ENCODE results near the gene CCNYL1.

CCNYL1 gene

DNA sequence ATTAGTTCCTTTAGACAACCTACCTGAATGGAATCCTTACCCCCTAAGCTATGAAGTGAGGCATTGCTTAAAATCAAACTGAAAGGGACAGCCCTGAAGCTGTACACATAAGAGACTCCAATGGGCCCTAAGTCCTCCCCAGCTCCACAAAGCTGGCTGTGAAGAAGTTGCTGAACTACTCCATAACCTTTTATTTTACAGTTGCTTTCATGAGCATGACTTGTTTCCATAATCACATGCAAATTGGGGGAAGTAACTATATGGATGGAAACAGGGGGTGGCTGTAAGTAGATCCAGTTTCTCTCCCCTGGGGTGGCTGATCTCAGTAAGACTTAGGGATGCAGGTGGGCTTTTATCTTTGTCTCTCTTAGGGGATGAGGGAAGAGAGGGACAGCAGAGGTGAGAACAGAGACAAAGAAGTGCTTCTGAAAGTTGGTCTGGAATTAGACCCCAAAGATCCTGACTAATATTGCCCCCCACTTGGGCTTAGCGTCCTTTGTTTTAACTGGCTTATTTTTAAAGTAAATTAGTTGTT, 52.7 kb downstream of the CCNYL1 start:
- in situ Hi-C loops (cut with HindIII; ENCODE audit: low sequenced_read_pairs): loop anchor here (25.0 kb wide), 1 partner anchor 298 kb away; no protein-coding TSS in a partner anchor

- in situ Hi-C loops (cut with HindIII; ENCODE audit: low sequenced_read_pairs): loop anchor here (25.0 kb wide), 1 partner anchor 297 kb away; no protein-coding TSS in a partner anchor
Observed at GRCh38 chr2:207765547-207765946, 54.1 kb downstream of the CCNYL1 start.

GRCh38 chr2:207766041-207766551, 54.7 kb downstream of the CCNYL1 start:
- in situ Hi-C loops (cut with HindIII; ENCODE audit: low sequenced_read_pairs): loop anchor here (25.0 kb wide), 1 partner anchor 296 kb away; no protein-coding TSS in a partner anchor

GRCh38 chr2:207766697-207767460, 55.4 kb downstream of the CCNYL1 start:
- in situ Hi-C loops (cut with HindIII; ENCODE audit: low sequenced_read_pairs): loop anchor here (25.0 kb wide), 1 partner anchor 295 kb away; no protein-coding TSS in a partner anchor

- in situ Hi-C loops (cut with HindIII; ENCODE audit: low sequenced_read_pairs): loop anchor here (25.0 kb wide), 1 partner anchor 295 kb away; no protein-coding TSS in a partner anchor
Observed at GRCh38 chr2:207767461-207768167, 56.2 kb downstream of the CCNYL1 start.

GRCh38 chr2:207768168-207768865, 56.9 kb downstream of the CCNYL1 start:
- in situ Hi-C loops (cut with HindIII; ENCODE audit: low sequenced_read_pairs): loop anchor here (25.0 kb wide), 1 partner anchor 294 kb away; no protein-coding TSS in a partner anchor

DNA sequence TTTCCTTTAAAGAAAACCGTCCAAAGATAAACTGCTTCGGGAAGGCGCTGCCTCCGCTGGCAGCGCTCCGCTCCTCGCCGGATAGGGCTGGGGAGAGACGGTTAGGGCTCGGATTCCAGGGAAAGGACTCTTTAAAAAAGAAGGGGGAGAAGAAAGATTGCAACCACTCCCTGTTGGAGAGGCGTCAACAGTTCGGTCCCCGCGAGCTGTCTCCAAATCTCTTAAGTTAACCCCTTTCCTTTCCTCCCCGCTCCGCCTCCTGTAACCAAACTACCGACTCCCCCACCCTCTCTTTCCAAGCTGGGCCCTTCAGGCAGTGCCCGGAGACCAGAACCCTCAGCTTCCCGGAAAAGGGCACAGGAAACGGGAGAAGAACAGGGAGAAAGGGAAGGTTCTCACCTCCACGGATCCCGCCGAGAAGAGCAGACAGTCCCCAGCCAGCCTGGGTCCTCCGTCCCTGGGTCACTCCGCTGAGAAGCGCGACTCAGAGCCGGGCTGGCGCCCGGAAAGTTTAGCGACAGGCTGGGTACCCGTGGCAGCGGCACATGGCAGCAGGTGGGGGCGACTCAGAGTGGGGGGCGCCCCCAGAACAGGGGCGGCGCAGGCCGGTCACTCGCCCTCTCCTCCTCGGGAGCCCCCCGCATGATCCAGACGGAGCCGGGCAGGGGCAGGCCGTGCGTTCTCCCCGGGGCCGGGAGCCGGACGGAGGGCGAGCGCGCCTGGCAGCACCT, 57.6 kb downstream of the CCNYL1 start:
- in situ Hi-C loops (cut with HindIII; ENCODE audit: low sequenced_read_pairs): loop anchor here (25.0 kb wide), 1 partner anchor 293 kb away; no protein-coding TSS in a partner anchor

GRCh38 chr2:207770602-207771404, 59.4 kb downstream of the CCNYL1 start:
- in situ Hi-C loops (cut with HindIII; ENCODE audit: low sequenced_read_pairs): loop anchor here (25.0 kb wide), 1 partner anchor 291 kb away; no protein-coding TSS in a partner anchor

- in situ Hi-C loops (cut with HindIII; ENCODE audit: low sequenced_read_pairs): loop anchor here (25.0 kb wide), 1 partner anchor 291 kb away; no protein-coding TSS in a partner anchor
Observed at GRCh38 chr2:207771421-207771820, 60.0 kb downstream of the CCNYL1 start.

- in situ Hi-C loops (cut with HindIII; ENCODE audit: low sequenced_read_pairs): loop anchor here (25.0 kb wide), 1 partner anchor 290 kb away; no protein-coding TSS in a partner anchor
Observed at GRCh38 chr2:207772081-207772843, 60.8 kb downstream of the CCNYL1 start.

- in situ Hi-C loops (cut with HindIII; ENCODE audit: low sequenced_read_pairs): loop anchor here (25.0 kb wide), 1 partner anchor 289 kb away; no protein-coding TSS in a partner anchor
Observed at GRCh38 chr2:207772844-207773205, 61.4 kb downstream of the CCNYL1 start.

- in situ Hi-C loops (cut with HindIII; ENCODE audit: low sequenced_read_pairs): no loop called here
Observed at GRCh38 chr2:207775473-207775872, 64.0 kb downstream of the CCNYL1 start.

GRCh38 chr2:207777124-207777523, 65.7 kb downstream of the CCNYL1 start:
- in situ Hi-C loops (cut with HindIII; ENCODE audit: low sequenced_read_pairs): no loop called here

DNA sequence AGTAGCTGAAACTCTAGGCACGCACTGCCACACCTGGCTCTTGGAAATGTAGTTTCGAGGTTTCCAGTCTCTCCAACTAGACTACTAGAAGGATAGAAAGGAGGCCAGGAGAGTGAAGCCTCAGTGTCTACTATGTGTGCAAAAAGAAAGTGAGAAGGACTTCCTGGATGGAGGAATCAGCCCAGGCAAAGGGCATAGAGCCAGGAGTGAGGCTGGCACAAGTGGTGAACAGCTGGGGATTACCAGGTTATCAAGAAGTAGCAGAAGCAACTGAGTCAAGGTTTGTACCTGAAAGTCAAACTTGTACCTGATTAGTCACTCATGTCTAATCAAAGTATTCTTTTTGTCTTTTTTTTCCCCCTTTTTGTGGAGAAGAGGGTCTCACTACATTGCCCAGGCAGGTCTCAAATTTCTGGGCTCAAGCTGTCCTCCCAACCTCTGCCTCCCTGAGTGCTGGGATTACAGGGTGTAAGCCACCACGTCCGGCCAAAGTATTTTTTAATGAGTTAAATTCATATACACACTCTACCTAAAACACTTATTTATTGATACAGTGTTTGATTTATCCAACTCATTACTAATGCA, 67.0 kb downstream of the CCNYL1 start:
- in situ Hi-C loops (cut with HindIII; ENCODE audit: low sequenced_read_pairs): no loop called here

GRCh38 chr2:207779523-207779922, 68.1 kb downstream of the CCNYL1 start:
- in situ Hi-C loops (cut with HindIII; ENCODE audit: low sequenced_read_pairs): no loop called here

DNA sequence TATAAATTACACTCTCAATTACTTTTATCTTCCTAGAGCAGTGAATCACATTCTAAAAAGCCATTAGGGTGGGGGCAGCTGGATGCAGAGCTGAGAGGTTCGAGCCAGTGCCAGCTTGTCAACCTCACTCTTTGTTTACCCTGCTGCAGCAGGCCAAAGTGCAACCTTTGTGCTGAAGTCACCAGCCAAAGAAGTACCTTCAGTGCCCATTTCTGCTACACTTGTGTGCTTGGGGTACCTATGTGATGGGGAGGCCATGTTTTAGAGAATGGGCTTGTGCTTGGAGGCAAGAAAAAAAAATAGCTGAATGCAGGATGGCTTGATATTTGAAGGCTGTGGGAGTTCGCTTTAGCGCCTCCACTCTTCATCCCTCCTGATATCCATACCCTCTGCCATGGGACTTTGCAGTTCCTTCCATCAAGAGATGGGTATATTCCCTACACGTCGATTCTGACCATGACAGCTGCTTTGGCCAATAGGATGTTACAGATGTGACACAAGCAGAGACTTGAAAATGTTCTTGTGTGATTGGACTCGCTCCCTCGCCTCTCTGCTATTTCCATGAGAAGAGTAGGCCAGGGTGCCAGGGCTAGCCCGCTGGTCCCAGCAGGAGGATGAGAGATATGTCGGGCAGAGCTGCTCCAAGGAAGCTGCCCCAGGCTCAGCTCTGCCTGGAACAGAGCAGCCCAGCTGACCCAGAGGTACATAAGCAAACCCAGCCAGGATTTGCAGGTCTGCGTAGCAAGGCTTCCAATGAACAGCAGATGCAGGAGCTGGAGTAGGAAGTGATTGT, 71.0 kb downstream of the CCNYL1 start:
- in situ Hi-C loops (cut with HindIII; ENCODE audit: low sequenced_read_pairs): no loop called here

DNA sequence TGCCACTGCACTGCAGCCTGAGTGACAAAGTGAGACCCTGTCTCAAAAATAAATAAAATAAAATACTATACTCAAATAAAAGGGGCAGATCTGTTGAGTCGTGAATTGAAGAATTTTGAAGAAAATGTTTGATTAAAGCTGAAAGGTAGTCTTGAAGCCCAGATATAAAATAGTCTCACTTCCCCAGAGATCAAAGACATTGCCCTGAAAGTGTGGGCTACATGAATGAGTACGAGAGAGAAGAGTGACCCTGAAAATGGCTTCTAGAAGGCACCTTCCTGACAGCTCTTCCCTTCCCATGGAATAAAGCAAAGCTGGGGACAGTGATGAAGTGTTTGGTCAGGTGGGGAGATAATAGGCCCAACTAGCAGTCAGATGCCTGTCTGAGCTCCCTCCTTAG, 72.1 kb downstream of the CCNYL1 start:
- in situ Hi-C loops (cut with HindIII; ENCODE audit: low sequenced_read_pairs): no loop called here
